ENCODE results near the gene FAIM2. TPM values are rescaled to one million over a fixed set of nuclear protein-coding genes. Genes with fewer than 3 reads are reported as not detected.

FAIM2 gene
- total RNA-seq, 1 donor from 2014 or later: 1.6 TPM

GRCh38 chr12:49937639-49938300 is 34.1 kb upstream of the FAIM2 start:
- peak overlapping the region; percentile 4 for H3K27ac Mint-ChIP-seq (ENCODE audit: unreplicated experiment)
- H3K36me3 Mint-ChIP-seq (ENCODE audit: low read depth): no peaks in the 10 kb centered on the region
- H3K9me3 Mint-ChIP-seq: peaks cover 4% of the 10 kb centered on the region
- no peak for DNase-seq (ENCODE audit: low read depth, low spot score)
- peaks cover 17% of the 10 kb centered on the region for H3K4me1 Mint-ChIP-seq
- no peak overlapping the region for H3K4me3 Mint-ChIP-seq
- TF ChIP-seq CTCF (conservative IDR thresholded peaks at IDR 0.05): no peak
- no peaks in the 10 kb centered on the region for H3K27me3 Mint-ChIP-seq (ENCODE audit: low read depth)

GRCh38 chr12:49936925-49937324 is 33.2 kb upstream of the FAIM2 start:
- no peak overlapping the region for H3K27ac Mint-ChIP-seq (ENCODE audit: unreplicated experiment)
- H3K27me3 Mint-ChIP-seq (ENCODE audit: low read depth): no peaks in the 10 kb centered on the region

GRCh38 chr12:49934505-49934904 is 30.8 kb upstream of the FAIM2 start:
- Mint-ChIP-seq H3K4me3 (no peak overlapping the region), H3K4me1 (peaks cover 5% of the 10 kb centered on the region), H3K9me3 (peaks cover 4% of the 10 kb centered on the region), H3K27me3 (ENCODE audit: low read depth) (no peaks in the 10 kb centered on the region), H3K36me3 (ENCODE audit: low read depth) (no peaks in the 10 kb centered on the region), H3K27ac (ENCODE audit: unreplicated experiment) (no peak overlapping the region)
- no peak for DNase-seq (ENCODE audit: low read depth, low spot score)
- no peak for TF ChIP-seq CTCF (conservative IDR thresholded peaks at IDR 0.05)

More at GRCh38 chr12:49936925-49937324, 33.2 kb upstream of the FAIM2 start:
- Mint-ChIP-seq H3K4me3 (no peak overlapping the region), H3K36me3 (ENCODE audit: low read depth) (no peaks in the 10 kb centered on the region), H3K9me3 (peaks cover 4% of the 10 kb centered on the region), H3K4me1 (peaks cover 13% of the 10 kb centered on the region)
- no peak for TF ChIP-seq CTCF (conservative IDR thresholded peaks at IDR 0.05)
- DNase-seq (ENCODE audit: low read depth, low spot score): no peak

GRCh38 chr12:49933796-49934195 is 30.1 kb upstream of the FAIM2 start:
- no peak for DNase-seq (ENCODE audit: low read depth, low spot score)
- Mint-ChIP-seq H3K4me1 (no peaks in the 10 kb centered on the region), H3K4me3 (no peak overlapping the region), H3K27ac (ENCODE audit: unreplicated experiment) (no peak overlapping the region), H3K36me3 (ENCODE audit: low read depth) (no peaks in the 10 kb centered on the region), H3K27me3 (ENCODE audit: low read depth) (no peaks in the 10 kb centered on the region), H3K9me3 (peaks cover 4% of the 10 kb centered on the region)
- TF ChIP-seq CTCF (conservative IDR thresholded peaks at IDR 0.05): no peak

GRCh38 chr12:49932533-49933130 is 28.9 kb upstream of the FAIM2 start:
- Mint-ChIP-seq H3K27ac (ENCODE audit: unreplicated experiment) (no peak overlapping the region), H3K4me1 (no peaks in the 10 kb centered on the region), H3K9me3 (peaks cover 4% of the 10 kb centered on the region), H3K4me3 (no peak overlapping the region), H3K36me3 (ENCODE audit: low read depth) (no peaks in the 10 kb centered on the region), H3K27me3 (ENCODE audit: low read depth) (no peaks in the 10 kb centered on the region)
- TF ChIP-seq CTCF (conservative IDR thresholded peaks at IDR 0.05): no peak
- DNase-seq (ENCODE audit: low read depth, low spot score): no peak

Data from neural crest cell (in vitro differentiated cells).